GM18526 (cell line): Measurements from ENCODE around the gene RGSL1.

Experiments
- POLR2A ChIP-seq: IDR thresholded peaks from 3 replicates; pipeline ENCODE4 v1.6.1; 2011; ENCODE audit not compliant: insufficient read length; ENCODE audit errors: extremely low read depth

The RGSL1 gene

DNA sequence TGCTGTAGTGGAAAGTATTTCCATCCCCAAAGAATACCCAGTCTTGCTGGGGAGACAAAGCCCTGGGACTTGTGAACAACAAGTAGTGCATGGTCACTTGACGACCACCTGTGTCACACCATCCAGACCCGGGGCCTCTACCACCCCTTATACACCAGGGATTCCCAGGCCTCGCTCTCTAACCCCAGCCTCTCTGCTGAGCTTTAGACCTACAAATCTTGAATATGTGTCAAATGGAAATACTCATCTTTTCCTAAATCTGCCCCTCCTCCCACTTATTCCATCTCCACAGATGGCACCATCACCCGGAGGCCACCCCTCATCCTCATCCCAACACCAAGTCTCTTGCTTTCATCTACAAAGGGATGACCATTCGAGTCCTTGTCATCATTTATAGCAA lies 140.0 kb downstream of the RGSL1 start:
- no peak for TF ChIP-seq POLR2A

DNA sequence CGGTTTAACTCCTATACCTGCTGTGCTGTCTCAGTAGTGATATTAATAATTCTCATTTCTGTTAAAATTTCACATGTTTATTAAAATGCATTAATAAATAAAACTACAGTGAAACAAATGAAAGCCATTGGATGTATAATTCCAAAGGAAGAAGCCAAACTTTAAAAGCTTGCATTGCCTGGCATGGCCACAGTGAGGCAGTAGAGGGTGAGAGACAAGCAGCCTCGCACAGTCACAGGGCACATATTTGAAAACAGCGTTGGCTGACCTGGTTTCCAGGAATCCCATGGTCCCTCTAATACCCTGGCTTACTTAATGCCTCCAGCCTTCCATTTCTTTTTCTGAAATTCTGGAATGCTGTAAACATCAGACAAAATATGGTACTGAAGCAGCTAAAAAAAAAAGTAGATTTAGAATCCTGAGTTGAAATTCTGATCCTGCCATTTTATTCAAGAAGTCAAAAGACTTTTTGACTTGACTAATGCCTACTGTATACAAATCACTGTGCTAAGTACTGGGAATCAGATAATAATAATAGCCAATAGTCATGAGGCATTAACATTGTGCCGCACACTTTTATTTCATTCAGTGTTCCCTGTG lies 145.8 kb downstream of the RGSL1 start:
- TF ChIP-seq POLR2A = no peak

GRCh38 chr1:182596934-182597333 lies 147.0 kb downstream of the RGSL1 start:
- no peak for TF ChIP-seq POLR2A

DNA sequence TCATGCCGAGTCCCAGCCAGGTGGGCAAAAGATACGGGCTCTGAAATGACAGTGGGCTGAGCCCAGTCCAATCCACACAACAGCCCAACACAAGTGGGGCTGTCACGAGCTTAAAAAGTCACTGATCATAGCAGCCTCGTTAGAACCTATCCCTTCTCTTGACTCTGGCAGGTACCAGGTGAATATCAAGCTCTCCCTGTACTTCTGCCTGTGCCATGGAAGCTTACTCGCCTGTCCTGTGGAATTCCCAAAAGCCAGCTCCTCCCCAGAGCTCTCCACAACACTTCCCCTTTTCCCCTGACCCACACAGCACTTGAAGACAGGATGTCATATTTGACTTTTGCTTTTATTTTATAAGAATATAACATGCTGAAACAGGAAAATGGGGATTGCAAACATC lies 148.3 kb downstream of the RGSL1 start:
- no peak for TF ChIP-seq POLR2A

DNA sequence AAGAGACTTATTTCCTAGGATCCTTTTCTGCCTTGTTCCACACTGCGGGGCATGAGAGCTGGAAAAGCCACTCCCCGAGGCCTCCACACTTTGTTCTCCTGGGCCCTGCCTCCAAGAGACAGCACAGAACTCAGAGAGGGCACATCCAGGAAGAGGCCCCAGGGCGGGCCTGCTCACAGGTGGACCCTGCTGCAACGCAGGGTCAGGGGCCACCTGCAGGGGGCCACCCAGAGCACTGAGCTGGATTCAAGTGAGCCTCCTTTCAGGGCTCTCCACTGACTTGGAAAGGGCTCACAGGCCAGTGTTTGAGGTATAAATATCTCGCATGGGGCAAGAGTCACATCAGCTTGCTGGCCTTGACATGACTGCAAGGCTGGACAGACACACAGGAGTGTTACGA lies 149.4 kb downstream of the RGSL1 start:
- no peak for TF ChIP-seq POLR2A

- peak; percentile 19 for TF ChIP-seq POLR2A
Observed at GRCh38 chr1:182600036-182600713, 150.2 kb downstream of the RGSL1 start.

- no peak for TF ChIP-seq POLR2A
Observed at GRCh38 chr1:182600745-182601415, 150.9 kb downstream of the RGSL1 start.

- TF ChIP-seq POLR2A = no peak
Observed at GRCh38 chr1:182601416-182601786, 151.5 kb downstream of the RGSL1 start.

- TF ChIP-seq POLR2A = no peak
Observed at GRCh38 chr1:182601913-182602312, 152.0 kb downstream of the RGSL1 start.

DNA sequence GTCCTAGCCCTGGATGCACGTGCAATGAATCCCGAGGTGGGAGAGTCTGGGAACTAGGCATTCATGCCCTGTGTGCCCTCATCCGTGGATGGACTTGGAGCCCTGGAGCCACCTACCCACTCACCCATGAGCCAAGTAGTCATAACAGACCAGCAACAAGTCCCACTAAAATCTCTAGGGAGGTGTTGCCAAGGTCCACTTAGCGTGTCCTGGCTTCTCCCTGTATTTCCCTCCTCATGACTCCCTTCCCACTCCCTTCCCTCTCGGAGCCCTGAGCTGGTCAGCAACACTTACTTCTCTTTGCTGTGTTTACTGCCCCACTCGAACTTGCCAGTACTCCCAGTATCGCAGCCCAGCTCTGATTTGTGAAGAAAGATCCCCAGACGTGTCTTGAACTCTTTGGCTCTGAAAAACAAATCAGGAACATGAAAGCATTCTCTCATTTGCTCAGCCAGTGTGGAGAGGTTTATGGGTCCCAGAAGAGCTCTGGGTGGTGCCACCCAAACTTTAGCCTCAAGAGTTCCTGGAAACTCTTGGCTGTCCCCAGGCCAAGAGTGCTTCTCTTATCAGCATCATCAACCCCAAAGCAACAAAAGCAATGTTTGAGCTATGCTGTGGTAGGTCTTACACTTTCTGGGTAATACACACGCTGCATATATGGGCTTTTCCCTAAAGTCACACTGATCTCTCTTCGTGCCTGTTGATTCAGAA lies 153.1 kb downstream of the RGSL1 start:
- TF ChIP-seq POLR2A = no peak

- TF ChIP-seq POLR2A = no peak
Observed at GRCh38 chr1:182603646-182604174, 153.8 kb downstream of the RGSL1 start.

DNA sequence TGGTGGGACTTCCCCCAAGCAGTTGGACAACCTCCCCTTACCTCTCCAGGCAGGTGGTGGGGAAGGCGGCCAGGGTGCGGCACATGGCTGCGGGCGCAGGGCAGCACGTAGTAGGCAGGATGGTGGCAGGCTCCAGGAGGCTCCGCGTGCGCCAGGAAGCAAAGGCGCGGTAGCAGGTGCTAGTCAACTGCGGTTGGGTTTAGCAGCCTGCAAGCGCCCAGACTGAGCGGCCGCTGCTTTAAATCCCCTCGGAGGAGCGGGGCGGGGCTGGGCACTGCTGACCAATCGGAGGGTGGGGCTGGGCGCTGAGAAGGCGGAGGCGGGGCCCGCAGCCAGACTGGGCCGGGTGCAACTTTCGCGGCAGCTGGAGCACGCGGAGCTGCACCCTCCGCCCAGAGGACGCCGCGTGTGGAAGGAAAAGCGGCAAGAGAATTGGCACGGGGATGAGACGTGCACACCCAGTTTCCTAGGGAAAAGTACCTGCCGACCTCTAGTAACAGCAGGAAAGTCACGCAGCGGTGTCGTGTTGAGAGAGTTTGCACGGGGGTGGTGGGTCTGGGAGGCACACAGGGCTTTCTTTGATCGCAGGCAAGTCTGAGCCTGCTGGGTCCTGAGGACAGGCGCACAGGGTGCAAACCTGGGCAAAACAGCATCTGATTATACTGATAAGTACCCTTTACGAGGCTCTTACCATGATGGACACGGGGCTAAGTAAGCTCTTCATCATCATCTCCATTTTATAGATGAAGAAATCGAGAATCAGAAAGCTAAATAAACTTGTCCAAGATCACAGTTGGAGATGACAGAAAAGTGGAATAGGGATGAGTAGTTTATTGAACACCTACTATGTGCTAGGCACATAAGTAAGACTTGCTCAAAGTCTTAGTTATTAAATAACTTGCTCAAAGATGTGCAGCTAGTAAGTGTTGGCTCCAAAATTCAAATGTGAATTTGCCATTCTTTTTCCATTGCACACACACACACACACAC lies 154.5 kb downstream of the RGSL1 start, which contains the start of gene RGS16:
TSS of gene RGS16 (minus strand) at position 215 of the 990 bp plus-strand sequence. CDS start at position 85, 130 bp downstream.
- TF ChIP-seq POLR2A = peak; percentile 99

DNA sequence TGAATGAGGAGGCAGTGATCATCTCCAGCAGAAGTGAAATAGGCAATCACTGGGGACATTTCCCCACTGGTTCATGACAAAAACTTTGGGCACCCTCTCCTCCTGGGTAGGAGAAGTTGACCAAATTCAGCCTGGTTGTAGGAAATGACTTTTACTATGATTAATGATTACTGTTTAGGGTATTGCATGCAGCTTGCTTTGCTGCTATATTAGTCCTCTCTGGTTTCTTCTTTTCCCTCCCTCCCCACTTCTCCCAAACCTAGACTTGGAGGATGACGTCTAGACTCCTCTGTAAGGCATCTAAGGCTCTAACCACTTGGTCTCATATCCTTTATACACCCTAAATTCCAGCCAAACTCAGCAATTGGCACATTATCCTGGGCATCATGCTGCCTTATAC lies 157.6 kb downstream of the RGSL1 start:
- no peak for TF ChIP-seq POLR2A

- TF ChIP-seq POLR2A = no peak
Observed at GRCh38 chr1:182608236-182608635, 158.3 kb downstream of the RGSL1 start.

DNA sequence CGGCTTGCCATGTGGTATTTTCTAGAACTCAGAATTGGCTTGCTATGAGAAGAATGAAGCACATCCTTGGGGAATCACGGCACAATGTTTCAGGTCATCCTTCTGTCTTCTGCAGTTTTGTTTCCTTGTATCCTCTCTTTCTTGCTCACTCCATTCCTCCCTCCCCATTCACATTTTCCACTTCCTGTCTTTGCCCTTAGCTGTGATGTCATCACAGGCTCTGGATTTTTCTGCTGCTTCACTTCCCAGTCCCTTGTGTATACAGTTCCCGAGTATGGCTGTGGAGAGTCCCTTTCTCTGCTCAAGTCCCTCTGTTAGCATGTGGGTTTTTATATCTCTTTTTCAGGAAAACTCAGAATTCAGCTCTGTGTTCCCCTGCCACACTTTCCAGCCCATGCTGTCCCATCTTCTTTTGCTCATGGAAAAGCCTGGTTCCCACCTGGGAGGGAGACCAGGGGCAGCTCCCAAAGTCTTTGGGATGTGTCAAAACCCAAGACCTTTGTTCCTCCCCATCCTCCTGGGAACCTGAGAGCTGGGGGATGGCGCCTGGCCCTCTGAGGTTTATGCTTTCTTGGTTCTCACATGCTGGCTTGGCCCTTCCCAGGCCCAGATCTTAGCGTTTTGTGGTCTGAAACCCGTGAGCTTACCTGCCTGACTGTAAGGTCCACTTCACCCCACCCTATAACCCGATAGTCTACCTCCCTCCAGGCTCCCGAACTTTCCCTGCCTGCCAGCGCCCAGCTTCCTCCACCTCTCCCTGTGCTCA lies 159.1 kb downstream of the RGSL1 start:
- TF ChIP-seq POLR2A = no peak
